Heart right ventricle (tissue), 16 donors: ENCODE measurements around the gene SLIT1. TPM values are rescaled to one million over a fixed set of nuclear protein-coding genes. Genes with fewer than 3 reads are reported as not detected.

Experiments used
- ATAC-seq, 8 donors: fragments of 200-7000 bp; cut with Tn5 transposase; one replicate each; pipeline ENCODE4 v1.9.1; 2020; ENCODE audit warnings: mild to moderate bottlenecking in 8 of 8, moderate library complexity in 8 of 8, moderate number of reproducible peaks in 1 of 8
- DNase-seq, 2 donors: peaks; one replicate each; pipeline ENCODE4 v3.0.0-alpha.2; 2020
- H3K27ac ChIP-seq, 10 donors: fragments of 200-600 bp; sonication (generic) in 2 of 10; one replicate each; pipeline versions ENCODE4 v1.5.0 to v1.8.0; 2020 to 2022; ENCODE audit warnings: mild to moderate bottlenecking in 3 of 10
- H3K27me3 ChIP-seq, 7 donors: fragments of 200-600 bp; one replicate each; pipeline ENCODE4 v1.8.0; 2021 to 2022; ENCODE audit warnings: mild to moderate bottlenecking in 2 of 7
- H3K36me3 ChIP-seq, 9 donors: fragments of 200-600 bp; sonication (generic) in 1 of 9; one replicate each; pipeline versions ENCODE4 v1.5.0 to v1.8.0; 2020 to 2022; ENCODE audit warnings: mild to moderate bottlenecking in 2 of 9
- H3K4me1 ChIP-seq, 9 donors: fragments of 200-600 bp; sonication (generic) in 1 of 9; one replicate each; pipeline versions ENCODE4 v1.5.0 to v1.8.0; 2020 to 2022; ENCODE audit warnings: mild to moderate bottlenecking in 4 of 9
- H3K4me3 ChIP-seq, 10 donors: fragments of 200-600 bp; sonication (generic) in 2 of 10; one replicate each; pipeline versions ENCODE4 v1.5.0 to v1.8.0; 2020 to 2022; ENCODE audit warnings: mild to moderate bottlenecking in 7 of 10, moderate library complexity in 2 of 10
- H3K9me3 ChIP-seq, 11 donors: fragments of 200-600 bp in 10 of 11; sonication (generic) in 2 of 11; one replicate each; pipeline versions ENCODE4 v1.5.0 to v1.8.0; 2013 to 2022; ENCODE audit warnings: mild to moderate bottlenecking in 2 of 11, control low read depth in 1 of 11, moderate library complexity in 1 of 11
- WGBS, 2 donors: extraction: QIAGEN DNeasy Blood & Tissue Kit; methylation state at CpG; one replicate each; pipeline ENCODE4 v1.1.7; 2013; ENCODE audit warnings: inconsistent platforms in 1 of 2; 5-methylcytosine and 5-hydroxymethylcytosine counted together
- intact Hi-C, 10 donors: fragments of 100-400 bp; cut with DNase I; formaldehyde crosslinking; loops; one replicate each; pipeline versions ENCODE4 v1.11.1 to v1.14.2; 2022
- polyA plus RNA-seq, 2 donors: library from polyadenylated mRNA; stranded (reverse); fragments of 200-250 nt; gene quantifications; one replicate each; pipeline ENCODE4 v1.2.3, GENCODE V29; 2013
- total RNA-seq, 10 donors: library from RNA; stranded (reverse); fragmentation: NEBNext Ultra II Directional in 3 of 10; extraction: Animal tissue kit (Norgen Biotek cat#: 25700) in 3 of 10; gene quantifications; one replicate each; pipeline versions ENCODE4 v1.2.1 to v1.2.4, GENCODE V29; 2021 to 2023
- TF ChIP-seq, protein P1 (sequence below), 9 donors: fragments of 200-600 bp; sonication (generic) in 2 of 9; IDR thresholded peaks; one replicate each; pipeline versions ENCODE4 v1.5.0 to v1.8.0; 2021 to 2022; ENCODE audit warnings: antibody characterized with exemption in 9 of 9, mild to moderate bottlenecking in 5 of 9, moderate library complexity in 1 of 9
- donor health status: Arrhythmogenic right ventricular cardiomyopathy.
- donor health status: ischemic (EF 13 %, LVEDD 7.1; RV severe dilation, severe dysfunction).
- donor health status: healthy with polysubstance abuse.
- donor health status: DM: no; HTN: yes; CAD: no.
- donor health status: DM: no; HTN: no; CAD: no.
- donor health status: ischemic (EF 25% LVEDD 6.9; RV normal size, moderate dysfunction).
- donor health status: ischemic (EF 25% LVEDD 5.7; RV mildly dilated, moderate dysfunction).
- donor health status: healthy.
- donor health status: DM: yes; HTN: yes; CAD: no.
- donor health status: Ischemic cardiomyopathy.
- donor health status: ischemic (EF 35%, LVEDD 5.7; RV mildly dilated, moderate dysfunction).
- donor health status: nonischemic (EF 11% LVEDD 7.7; RV severe dilation, severe dysfunction).
- donor health status: DM: yes; HTN: yes; CAD: no.
- donor health status: PGD.
- donor health status: ischemic (EF 29% LVEDD 5.4; RV normal size, mild dysfunction).
- donor health status: nonischemic (EF 23%, LVEDD 6.1; RV moderate dilation, normal function).

SLIT1 gene
- total and polyA plus RNA-seq, 12 donors, result 0.04 to 0.31 (median 0.13) TPM; not detected in 1

DNA sequence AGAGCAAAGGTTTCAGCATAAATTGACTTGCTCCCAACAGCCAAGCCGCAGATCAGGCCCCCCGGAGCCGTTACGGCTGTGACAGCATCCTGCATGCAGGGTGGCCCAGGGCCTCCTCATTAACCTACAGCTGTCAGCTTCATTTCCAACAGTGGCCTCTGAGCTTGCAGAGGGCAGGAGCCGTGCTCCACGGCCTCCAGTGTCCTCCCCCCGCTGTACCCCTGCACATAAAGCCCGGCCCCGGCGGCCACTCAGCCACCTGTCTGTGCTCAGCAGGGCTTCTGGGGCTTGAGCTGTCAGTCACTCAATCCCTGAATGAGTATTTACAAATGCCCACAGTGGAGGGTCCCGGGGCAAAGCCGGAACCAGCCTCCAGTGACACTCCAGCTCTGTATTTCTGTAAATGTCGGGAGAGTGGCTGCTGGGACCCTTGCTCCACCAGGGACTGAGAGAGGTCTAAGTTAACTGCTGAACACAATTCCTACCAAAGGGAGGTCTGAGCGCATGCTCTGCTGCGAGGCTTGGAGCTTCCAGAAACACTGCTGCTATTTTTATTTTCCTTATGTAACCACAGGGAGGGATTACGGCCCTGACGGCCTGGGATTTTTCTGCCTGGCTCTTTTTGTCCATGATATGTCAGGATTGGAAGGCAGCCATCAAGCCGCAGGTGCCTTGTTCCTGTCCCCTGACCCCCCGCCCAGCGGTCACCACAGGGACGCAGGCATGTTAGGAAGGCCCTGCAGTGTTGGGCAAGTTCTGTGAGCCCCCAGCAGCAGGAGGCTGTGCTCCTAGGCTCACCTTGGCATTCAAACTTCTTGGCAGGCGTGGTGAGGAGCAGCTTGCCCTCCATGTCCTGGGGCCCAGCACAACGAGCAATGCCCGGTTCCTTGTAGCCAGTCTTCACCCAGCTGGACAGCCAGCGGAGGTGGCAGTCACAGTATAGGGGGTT, 165.0 kb downstream of the SLIT1 start:
- peaks cover 12 to 43% (median 29%) of the 10 kb centered on the region in 9 donors for H3K4me1 ChIP-seq
- TF ChIP-seq, protein P1, sequence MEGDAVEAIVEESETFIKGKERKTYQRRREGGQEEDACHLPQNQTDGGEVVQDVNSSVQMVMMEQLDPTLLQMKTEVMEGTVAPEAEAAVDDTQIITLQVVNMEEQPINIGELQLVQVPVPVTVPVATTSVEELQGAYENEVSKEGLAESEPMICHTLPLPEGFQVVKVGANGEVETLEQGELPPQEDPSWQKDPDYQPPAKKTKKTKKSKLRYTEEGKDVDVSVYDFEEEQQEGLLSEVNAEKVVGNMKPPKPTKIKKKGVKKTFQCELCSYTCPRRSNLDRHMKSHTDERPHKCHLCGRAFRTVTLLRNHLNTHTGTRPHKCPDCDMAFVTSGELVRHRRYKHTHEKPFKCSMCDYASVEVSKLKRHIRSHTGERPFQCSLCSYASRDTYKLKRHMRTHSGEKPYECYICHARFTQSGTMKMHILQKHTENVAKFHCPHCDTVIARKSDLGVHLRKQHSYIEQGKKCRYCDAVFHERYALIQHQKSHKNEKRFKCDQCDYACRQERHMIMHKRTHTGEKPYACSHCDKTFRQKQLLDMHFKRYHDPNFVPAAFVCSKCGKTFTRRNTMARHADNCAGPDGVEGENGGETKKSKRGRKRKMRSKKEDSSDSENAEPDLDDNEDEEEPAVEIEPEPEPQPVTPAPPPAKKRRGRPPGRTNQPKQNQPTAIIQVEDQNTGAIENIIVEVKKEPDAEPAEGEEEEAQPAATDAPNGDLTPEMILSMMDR (IDR thresholded peaks at IDR 0.05), result no peak
- ATAC-seq, result peak; percentile 79 to 93 (median 88)
- intact Hi-C loops, result loop anchor here in 8 of 10 donors (5.0 to 10.0 kb wide), 9 partner anchors 103 to 646 kb away; partner anchors contain the start of gene LCOR (in 5 of the 8)
- H3K9me3 ChIP-seq, result no peaks in the 10 kb centered on the region
- H3K4me3 ChIP-seq, result no peak overlapping the region
- DNase-seq, result peak; percentile 40 to 72
- 33 to 42% methylated on average over 25 of the region's 25 CpGs for WGBS, 2 donors
- H3K36me3 ChIP-seq, result no peaks in the 10 kb centered on the region
- no peaks in the 10 kb centered on the region for H3K27me3 ChIP-seq
- H3K27ac ChIP-seq, result peak overlapping the region; percentile 38 to 92 (median 88)

DNA sequence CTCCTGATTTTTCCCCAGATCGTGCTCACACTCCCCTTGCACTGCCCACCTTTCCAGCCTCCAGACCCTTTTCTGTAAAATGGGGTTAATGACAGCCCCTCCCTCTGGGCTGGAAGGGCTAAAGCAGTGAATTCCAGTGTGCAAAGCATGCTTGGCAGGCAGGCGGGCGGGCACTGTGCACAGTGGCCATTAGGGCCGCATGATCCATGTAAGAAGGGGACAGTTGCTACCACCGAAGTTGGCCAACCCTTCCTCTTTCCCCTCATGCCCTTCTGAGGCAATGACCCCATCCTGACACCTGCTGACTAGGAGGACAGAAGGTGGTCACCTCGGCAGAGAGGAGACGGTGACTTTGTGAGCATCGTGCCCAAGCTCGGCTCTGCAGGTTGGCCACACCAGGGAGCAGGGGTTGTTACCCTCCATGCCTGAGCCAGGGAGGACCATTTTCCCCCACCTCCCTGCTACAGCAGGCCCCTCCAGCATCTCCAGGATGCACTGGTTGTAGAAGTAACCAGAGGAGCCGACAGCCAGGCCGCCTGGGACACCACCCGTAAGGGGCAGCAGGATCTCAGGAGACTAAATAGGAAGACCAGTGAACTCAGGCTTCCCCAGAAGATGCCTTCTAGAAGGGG, 166.4 kb downstream of the SLIT1 start:
- no peak for DNase-seq
- Histone ChIP-seq H3K4me1 (peaks cover 9 to 29% (median 23%) of the 10 kb centered on the region in 9 donors), H3K27ac (no peak overlapping the region), H3K9me3 (no peaks in the 10 kb centered on the region), H3K27me3 (no peaks in the 10 kb centered on the region), H3K4me3 (no peak overlapping the region), H3K36me3 (no peaks in the 10 kb centered on the region)
- no peak for ATAC-seq
- intact Hi-C loops, result loop anchor here in 2 of 10 donors (5.0 to 10.0 kb wide), 2 partner anchors 95 to 252 kb away; no protein-coding TSS in a partner anchor
- TF ChIP-seq, protein P1 (IDR thresholded peaks at IDR 0.05), result no peak
- WGBS, 2 donors, result 92 to 95% methylated on average over 12 of the region's 12 CpGs

DNA sequence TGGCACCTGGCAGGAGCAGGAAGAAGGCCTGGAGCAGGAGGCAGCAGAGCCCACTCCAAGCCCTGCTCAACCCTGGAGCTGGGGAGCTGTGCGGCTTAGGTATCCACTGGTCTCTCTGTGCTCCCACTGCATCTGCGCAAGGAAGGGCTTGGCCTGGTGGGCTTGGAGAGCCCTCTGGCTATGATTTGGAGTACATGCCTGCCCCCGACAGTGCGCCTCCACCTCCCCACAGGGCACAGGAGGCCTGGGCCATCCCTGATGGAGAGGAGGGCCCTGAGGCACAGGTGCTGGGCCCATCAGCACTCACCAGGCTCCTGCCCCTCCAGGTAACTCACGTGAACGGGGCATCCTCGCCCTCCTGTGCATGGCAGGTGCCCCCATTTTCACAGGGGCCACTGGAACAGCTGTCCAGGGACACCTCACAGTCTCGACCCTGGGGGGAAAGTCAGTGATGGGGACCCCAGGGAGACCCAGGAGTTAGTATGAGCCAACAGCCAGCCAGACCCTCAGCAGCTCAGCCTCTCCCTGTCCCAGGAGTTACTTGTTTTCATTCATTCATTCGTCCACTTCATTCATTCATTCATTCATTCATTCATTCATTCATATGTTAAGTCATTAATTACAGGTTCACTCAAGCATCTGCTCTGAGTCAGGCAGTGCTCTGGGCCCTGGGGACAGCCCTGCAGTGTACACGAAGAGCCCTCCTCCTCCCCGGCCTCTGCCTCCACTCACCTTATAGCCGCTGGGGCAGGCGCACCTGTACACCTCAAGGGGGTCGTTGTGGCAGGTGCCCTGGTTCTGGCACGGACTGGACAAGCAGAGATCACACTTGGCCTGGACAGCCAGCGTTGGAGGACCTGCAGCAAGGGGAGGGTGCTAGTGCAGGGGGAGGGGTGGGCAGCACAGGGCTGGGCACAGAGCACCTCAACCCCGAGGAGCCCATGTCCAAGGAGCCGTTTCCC, 167.2 kb downstream of the SLIT1 start:
- peaks cover 1 to 21% (median 15%) of the 10 kb centered on the region in 9 donors for H3K4me1 ChIP-seq

More for the DNA sequence above, 167.2 kb downstream of the SLIT1 start:
- Histone ChIP-seq H3K36me3 (no peaks in the 10 kb centered on the region), H3K4me3 (no peak overlapping the region), H3K27me3 (no peaks in the 10 kb centered on the region), H3K9me3 (no peaks in the 10 kb centered on the region), H3K27ac (no peak overlapping the region)
- 89 to 90% methylated on average over 18 of the region's 18 CpGs for WGBS, 2 donors
- intact Hi-C loops, result loop anchor here in 2 of 10 donors (5.0 to 10.0 kb wide), 2 partner anchors 94 to 251 kb away; no protein-coding TSS in a partner anchor
- DNase-seq (no peak), ATAC-seq (no peak)
- TF ChIP-seq, protein P1 (IDR thresholded peaks at IDR 0.05), result no peak
